WTC11 (cell line): ENCODE data around the gene ERC2.

Source experiments
- AR ChIP-seq: fragments of 250-450 bp; sonication (Bioruptor Pico); IDR thresholded peaks from 2 replicates; pipeline ENCODE4 v1.9.0; 2021; ENCODE audit warnings: mild to moderate bottlenecking
- E2F4 ChIP-seq: sonication (generic); formaldehyde crosslinking; IDR thresholded peaks from 2 replicates; pipeline ENCODE4 v1.8.1; 2022; ENCODE audit warnings: low read depth, mild to moderate bottlenecking, moderate library complexity, missing genetic modification reagents, borderline replicate concordance
- FOXK1 ChIP-seq: sonication (generic); formaldehyde crosslinking; IDR thresholded peaks from 2 replicates; pipeline ENCODE4 v1.8.0; 2022; ENCODE audit warnings: mild to moderate bottlenecking, moderate library complexity, missing genetic modification reagents
- FOXP1 ChIP-seq: sonication (generic); formaldehyde crosslinking; IDR thresholded peaks from 2 replicates; pipeline ENCODE4 v1.8.0; 2022; ENCODE audit warnings: missing genetic modification reagents, mild to moderate bottlenecking, moderate library complexity, borderline replicate concordance
- HMGXB4 ChIP-seq: sonication (generic); formaldehyde crosslinking; IDR thresholded peaks from 2 replicates; pipeline ENCODE4 v1.8.1; 2023; ENCODE audit warnings: mild to moderate bottlenecking, moderate library complexity, missing genetic modification reagents
- PRDM15 ChIP-seq: sonication (generic); formaldehyde crosslinking; IDR thresholded peaks from 2 replicates; pipeline ENCODE4 v1.8.0; 2022; ENCODE audit warnings: missing genetic modification reagents
- SMAD3 ChIP-seq: sonication (generic); formaldehyde crosslinking; IDR thresholded peaks from 2 replicates; pipeline ENCODE4 v1.8.0; 2022; ENCODE audit warnings: missing genetic modification reagents, mild to moderate bottlenecking, borderline replicate concordance
- TEAD4 ChIP-seq: sonication (generic); formaldehyde crosslinking; IDR thresholded peaks from 2 replicates; pipeline ENCODE4 v1.8.0; 2022; ENCODE audit warnings: mild to moderate bottlenecking, missing genetic modification reagents
- ZSCAN18 ChIP-seq: fragments of 250-450 bp; sonication (Bioruptor Pico); IDR thresholded peaks from 2 replicates; pipeline ENCODE4 v2.1.2; 2022; ENCODE audit warnings: mild to moderate bottlenecking, moderate library complexity
- TF ChIP-seq, protein P1 (sequence below): fragments of 200-600 bp; IDR thresholded peaks from 2 replicates; pipeline ENCODE4 v1.8.0; 2022; ENCODE audit warnings: antibody characterized with exemption
- TF ChIP-seq, protein P2 (sequence below): sonication (generic); formaldehyde crosslinking; conservative IDR thresholded peaks from 2 replicates; pipeline ENCODE4 v1.8.1; 2023; ENCODE audit warnings: mild to moderate bottlenecking, low read depth, missing genetic modification reagents, moderate library complexity
- TF ChIP-seq, protein P3 (sequence below): sonication (generic); formaldehyde crosslinking; IDR thresholded peaks from 2 replicates; pipeline ENCODE4 v1.8.1; 2023; ENCODE audit warnings: mild to moderate bottlenecking, missing genetic modification reagents

- TF ChIP-seq FOXK1 (CRISPR knock-in tag), result no peak
- TF ChIP-seq, protein P1, sequence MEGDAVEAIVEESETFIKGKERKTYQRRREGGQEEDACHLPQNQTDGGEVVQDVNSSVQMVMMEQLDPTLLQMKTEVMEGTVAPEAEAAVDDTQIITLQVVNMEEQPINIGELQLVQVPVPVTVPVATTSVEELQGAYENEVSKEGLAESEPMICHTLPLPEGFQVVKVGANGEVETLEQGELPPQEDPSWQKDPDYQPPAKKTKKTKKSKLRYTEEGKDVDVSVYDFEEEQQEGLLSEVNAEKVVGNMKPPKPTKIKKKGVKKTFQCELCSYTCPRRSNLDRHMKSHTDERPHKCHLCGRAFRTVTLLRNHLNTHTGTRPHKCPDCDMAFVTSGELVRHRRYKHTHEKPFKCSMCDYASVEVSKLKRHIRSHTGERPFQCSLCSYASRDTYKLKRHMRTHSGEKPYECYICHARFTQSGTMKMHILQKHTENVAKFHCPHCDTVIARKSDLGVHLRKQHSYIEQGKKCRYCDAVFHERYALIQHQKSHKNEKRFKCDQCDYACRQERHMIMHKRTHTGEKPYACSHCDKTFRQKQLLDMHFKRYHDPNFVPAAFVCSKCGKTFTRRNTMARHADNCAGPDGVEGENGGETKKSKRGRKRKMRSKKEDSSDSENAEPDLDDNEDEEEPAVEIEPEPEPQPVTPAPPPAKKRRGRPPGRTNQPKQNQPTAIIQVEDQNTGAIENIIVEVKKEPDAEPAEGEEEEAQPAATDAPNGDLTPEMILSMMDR, result no peak
- TF ChIP-seq AR (CRISPR knock-in tag), result no peak
- no peak for TF ChIP-seq HMGXB4
- no peak for TF ChIP-seq FOXP1 (CRISPR knock-in tag)
- no peak for TF ChIP-seq TEAD4 (CRISPR knock-in tag)
- TF ChIP-seq, protein P2, sequence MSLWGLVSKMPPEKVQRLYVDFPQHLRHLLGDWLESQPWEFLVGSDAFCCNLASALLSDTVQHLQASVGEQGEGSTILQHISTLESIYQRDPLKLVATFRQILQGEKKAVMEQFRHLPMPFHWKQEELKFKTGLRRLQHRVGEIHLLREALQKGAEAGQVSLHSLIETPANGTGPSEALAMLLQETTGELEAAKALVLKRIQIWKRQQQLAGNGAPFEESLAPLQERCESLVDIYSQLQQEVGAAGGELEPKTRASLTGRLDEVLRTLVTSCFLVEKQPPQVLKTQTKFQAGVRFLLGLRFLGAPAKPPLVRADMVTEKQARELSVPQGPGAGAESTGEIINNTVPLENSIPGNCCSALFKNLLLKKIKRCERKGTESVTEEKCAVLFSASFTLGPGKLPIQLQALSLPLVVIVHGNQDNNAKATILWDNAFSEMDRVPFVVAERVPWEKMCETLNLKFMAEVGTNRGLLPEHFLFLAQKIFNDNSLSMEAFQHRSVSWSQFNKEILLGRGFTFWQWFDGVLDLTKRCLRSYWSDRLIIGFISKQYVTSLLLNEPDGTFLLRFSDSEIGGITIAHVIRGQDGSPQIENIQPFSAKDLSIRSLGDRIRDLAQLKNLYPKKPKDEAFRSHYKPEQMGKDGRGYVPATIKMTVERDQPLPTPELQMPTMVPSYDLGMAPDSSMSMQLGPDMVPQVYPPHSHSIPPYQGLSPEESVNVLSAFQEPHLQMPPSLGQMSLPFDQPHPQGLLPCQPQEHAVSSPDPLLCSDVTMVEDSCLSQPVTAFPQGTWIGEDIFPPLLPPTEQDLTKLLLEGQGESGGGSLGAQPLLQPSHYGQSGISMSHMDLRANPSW (CRISPR knock-in tag), result no peak
- TF ChIP-seq PRDM15 (CRISPR knock-in tag), result no peak
- TF ChIP-seq SMAD3 (CRISPR knock-in tag), result no peak
- TF ChIP-seq, protein P3, sequence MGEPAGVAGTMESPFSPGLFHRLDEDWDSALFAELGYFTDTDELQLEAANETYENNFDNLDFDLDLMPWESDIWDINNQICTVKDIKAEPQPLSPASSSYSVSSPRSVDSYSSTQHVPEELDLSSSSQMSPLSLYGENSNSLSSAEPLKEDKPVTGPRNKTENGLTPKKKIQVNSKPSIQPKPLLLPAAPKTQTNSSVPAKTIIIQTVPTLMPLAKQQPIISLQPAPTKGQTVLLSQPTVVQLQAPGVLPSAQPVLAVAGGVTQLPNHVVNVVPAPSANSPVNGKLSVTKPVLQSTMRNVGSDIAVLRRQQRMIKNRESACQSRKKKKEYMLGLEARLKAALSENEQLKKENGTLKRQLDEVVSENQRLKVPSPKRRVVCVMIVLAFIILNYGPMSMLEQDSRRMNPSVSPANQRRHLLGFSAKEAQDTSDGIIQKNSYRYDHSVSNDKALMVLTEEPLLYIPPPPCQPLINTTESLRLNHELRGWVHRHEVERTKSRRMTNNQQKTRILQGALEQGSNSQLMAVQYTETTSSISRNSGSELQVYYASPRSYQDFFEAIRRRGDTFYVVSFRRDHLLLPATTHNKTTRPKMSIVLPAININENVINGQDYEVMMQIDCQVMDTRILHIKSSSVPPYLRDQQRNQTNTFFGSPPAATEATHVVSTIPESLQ (CRISPR knock-in tag), result no peak
- no peak for TF ChIP-seq ZSCAN18
- no peak for TF ChIP-seq E2F4 (CRISPR knock-in tag)
Measured at GRCh38 chr3:56087451-56088053, 380.7 kb downstream of the ERC2 start.
